Measurements from ENCODE around the gene IL6ST.

Gene IL6ST

GRCh38 chr5:55894135-55894534 is 100.6 kb downstream of the IL6ST start:
- Histone ChIP-seq H3K4me3 (ENCODE audit: low read depth, low read length) (no peak overlapping the region), H3K27ac (ENCODE audit: low read depth, low read length) (no peak overlapping the region), H3K27me3 (ENCODE audit: control insufficient read depth, insufficient read depth, low read length) (no peaks in the 10 kb centered on the region), H3K4me1 (ENCODE audit: control insufficient read depth, insufficient read depth, low read length) (no peaks in the 10 kb centered on the region), H3K36me3 (ENCODE audit: control insufficient read depth, insufficient read depth, low read length) (no peaks in the 10 kb centered on the region), H3K9ac (ENCODE audit: low read length) (no peak overlapping the region), H3K9me3 (ENCODE audit: control insufficient read depth, insufficient read depth, low read depth, low read length) (peaks cover 5% of the 10 kb centered on the region)

- H3K36me3 ChIP-seq (ENCODE audit: control insufficient read depth, insufficient read depth, low read length) = no peaks in the 10 kb centered on the region
- H3K4me1 ChIP-seq (ENCODE audit: control insufficient read depth, insufficient read depth, low read length) = no peaks in the 10 kb centered on the region
- no peak overlapping the region for H3K9ac ChIP-seq (ENCODE audit: low read length)
- no peaks in the 10 kb centered on the region for H3K27me3 ChIP-seq (ENCODE audit: control insufficient read depth, insufficient read depth, low read length)
- peaks cover 5% of the 10 kb centered on the region for H3K9me3 ChIP-seq (ENCODE audit: control insufficient read depth, insufficient read depth, low read depth, low read length)
- no peak overlapping the region for H3K4me3 ChIP-seq (ENCODE audit: low read depth, low read length)
- H3K27ac ChIP-seq (ENCODE audit: low read depth, low read length) = no peak overlapping the region
Measured at GRCh38 chr5:55892479-55892878, 102.3 kb downstream of the IL6ST start.

- no peaks in the 10 kb centered on the region for H3K27me3 ChIP-seq (ENCODE audit: control insufficient read depth, insufficient read depth, low read length)
- H3K4me1 ChIP-seq (ENCODE audit: control insufficient read depth, insufficient read depth, low read length) = no peaks in the 10 kb centered on the region
- H3K36me3 ChIP-seq (ENCODE audit: control insufficient read depth, insufficient read depth, low read length) = no peaks in the 10 kb centered on the region
- H3K9me3 ChIP-seq (ENCODE audit: control insufficient read depth, insufficient read depth, low read depth, low read length) = peaks cover 5% of the 10 kb centered on the region
- no peak overlapping the region for H3K4me3 ChIP-seq (ENCODE audit: low read depth, low read length)
- H3K9ac ChIP-seq (ENCODE audit: low read length) = no peak overlapping the region
- H3K27ac ChIP-seq (ENCODE audit: low read depth, low read length) = no peak overlapping the region
Measured at GRCh38 chr5:55888205-55888604, 106.6 kb downstream of the IL6ST start.

GRCh38 chr5:55885359-55885758 is 109.4 kb downstream of the IL6ST start:
- Histone ChIP-seq H3K9ac (ENCODE audit: low read length) (no peak overlapping the region), H3K4me3 (ENCODE audit: low read depth, low read length) (no peak overlapping the region), H3K27ac (ENCODE audit: low read depth, low read length) (no peak overlapping the region), H3K4me1 (ENCODE audit: control insufficient read depth, insufficient read depth, low read length) (no peaks in the 10 kb centered on the region), H3K9me3 (ENCODE audit: control insufficient read depth, insufficient read depth, low read depth, low read length) (no peaks in the 10 kb centered on the region), H3K27me3 (ENCODE audit: control insufficient read depth, insufficient read depth, low read length) (no peaks in the 10 kb centered on the region), H3K36me3 (ENCODE audit: control insufficient read depth, insufficient read depth, low read length) (no peaks in the 10 kb centered on the region)

All from HUES6 (cell line).